KBM-7 (cell line): Measurements from ENCODE around the gene GPC6.

ENCODE experiments used
- DNase-seq: peaks from one replicate; pipeline ENCODE4 v3.0.0-alpha.2; 2015
- in situ Hi-C: fragments of 300-500 bp; cut with MboI; formaldehyde crosslinking; loops from 2 replicates; pipeline ENCODE4 v1.14.3; 2020; ENCODE audit warnings: low sequenced_read_pairs, low pct_unique_long_range_greater_than_20kb, mixed read lengths

Gene GPC6

DNA sequence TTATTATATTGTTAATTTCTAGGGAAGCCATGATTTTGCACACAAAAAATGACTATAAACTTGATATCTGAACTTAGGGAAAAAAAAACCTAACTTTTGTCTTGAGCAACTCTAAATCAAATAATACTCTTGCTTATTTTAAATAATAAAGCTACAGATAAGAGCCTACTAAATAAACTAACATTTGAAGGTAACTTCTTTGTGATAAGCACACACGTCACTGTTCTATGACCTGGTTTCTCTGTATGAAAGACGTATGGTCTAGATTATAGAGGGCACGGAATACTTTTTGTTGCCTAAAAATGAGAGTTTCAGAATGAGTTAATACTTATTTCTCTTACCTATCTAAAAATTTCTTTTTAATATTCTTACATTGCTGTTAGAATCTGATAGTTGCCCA lies 649.6 kb downstream of the GPC6 start:
- in situ Hi-C loops: no loop called here
- no peak for DNase-seq

DNA sequence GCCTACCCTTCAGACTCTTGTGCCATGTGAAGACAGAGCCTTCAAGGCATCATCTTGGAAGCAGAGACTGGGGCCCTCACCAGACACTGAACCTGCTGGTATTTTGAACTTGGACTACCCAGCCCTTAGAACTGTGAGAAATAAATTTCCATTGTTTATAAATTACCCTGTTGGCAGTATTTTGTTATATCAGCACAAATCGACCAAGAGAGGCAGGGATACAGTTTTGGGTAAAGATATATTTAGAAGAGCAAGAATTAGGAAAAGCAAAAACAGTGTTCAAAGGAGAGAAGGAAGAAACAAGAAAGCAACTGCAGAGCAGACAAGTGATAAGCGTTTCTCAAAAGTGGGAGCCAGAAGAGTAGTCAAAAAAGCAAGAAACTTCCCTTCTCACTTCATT lies 652.1 kb downstream of the GPC6 start:
- in situ Hi-C loops: no loop called here
- no peak for DNase-seq

DNA sequence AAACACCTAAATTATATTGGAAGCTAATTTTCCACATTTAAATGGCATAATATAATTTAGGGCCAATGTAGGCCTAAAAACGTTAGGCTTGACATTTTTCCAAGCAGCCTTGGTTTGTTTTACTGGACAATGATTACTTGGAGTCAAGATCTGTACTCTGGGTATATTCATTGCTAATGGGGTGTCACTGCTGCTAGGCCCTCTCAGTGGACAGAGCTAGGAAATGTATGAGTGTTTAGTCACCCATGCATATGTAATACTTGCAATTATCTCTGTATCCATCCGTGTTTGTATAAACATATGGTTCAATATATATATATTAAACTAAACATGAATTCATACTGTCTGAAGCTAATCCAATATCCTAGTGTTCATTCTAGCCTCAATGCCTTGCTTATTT lies 654.8 kb downstream of the GPC6 start:
- DNase-seq: no peak
- in situ Hi-C loops: no loop called here

DNA sequence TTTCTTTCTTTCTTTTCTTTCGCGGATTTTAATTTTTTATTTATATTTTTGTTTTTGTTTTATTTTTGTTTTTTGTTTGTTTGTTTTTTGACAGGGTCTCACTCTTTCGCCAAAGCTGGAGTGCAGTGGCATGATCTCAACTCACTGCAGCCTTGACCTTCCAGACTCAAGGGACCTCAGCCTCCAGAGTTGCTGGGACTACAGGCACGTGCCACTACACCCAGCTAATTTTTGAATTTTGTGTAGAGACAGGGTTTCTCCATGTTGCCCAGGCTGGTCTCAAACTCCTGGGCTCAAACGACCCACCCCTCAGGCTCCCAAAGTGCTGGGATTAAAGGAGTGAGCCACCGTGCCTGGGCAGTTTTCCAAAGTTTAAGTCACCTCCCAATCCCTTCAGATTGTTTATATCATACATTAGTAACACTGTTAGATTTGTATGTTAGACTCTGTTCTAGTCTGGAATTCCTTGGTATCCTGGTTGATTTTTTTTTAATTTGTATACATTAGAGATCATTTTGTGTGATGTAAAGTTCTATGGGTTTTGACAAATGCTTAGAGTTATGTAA lies 655.6 kb downstream of the GPC6 start:
- in situ Hi-C loops: no loop called here
- DNase-seq: no peak

DNA sequence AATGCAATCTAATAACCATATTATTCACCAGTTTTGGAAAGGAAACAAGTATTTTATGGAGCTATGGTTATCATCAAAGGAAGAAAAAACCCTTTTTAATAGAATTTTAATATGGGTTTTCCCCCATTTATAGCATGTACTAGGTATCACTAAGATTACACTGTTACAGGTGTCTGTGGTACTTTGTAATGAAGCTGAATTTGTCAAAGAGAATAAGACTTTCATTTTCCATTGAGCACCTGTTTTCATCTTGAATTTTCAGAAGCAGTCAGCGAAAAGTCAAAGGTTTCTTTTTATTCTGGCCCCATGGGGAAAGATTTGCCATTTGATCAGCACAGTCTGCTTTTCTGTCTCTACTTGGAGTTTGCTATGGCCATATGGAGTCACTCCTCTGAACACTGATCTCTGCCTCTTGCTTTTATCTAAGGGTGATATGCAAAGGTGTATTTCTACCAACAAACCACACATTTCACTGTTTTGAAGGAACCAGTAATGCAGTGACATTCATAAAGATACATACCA lies 662.9 kb downstream of the GPC6 start:
- no peak for DNase-seq
- in situ Hi-C loops: no loop called here

DNA sequence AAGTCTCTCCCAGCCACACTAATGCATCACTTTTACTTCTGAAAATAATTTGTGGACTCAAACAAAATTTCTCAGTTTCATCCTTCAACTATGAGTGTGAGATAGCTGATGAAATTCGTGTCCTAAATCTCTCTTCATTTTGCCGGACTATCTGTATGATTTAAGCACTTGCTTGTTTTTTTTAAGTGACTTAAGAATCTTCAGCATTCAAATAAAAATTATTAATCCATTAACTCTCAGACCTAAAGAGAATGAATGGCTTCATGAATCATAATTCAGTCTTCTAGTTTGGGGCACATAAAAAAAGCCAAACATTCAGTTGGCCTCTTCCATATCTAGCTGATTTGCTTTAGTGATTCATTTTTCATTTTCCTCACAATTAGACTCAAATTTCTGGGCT lies 673.4 kb downstream of the GPC6 start:
- in situ Hi-C loops: no loop called here
- DNase-seq: no peak

DNA sequence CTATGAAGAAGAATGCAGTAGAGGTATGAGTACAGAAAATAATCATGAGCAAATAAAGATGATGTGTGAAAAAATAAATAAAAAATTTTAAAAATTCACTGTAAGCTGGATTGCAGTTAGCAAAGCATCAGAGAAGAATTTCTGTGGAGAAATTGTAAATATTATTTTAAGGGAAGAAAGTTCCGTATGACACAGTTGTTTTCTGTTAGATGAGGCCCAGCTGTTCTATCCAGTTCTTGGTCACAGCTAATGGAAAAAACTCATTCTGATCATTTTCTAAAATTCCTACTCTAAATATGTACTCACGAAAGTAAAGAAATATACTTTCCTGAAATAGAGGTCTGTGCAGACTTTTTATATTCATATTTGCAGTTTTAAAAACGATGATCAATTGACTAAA lies 674.1 kb downstream of the GPC6 start:
- DNase-seq: no peak
- in situ Hi-C loops: no loop called here

DNA sequence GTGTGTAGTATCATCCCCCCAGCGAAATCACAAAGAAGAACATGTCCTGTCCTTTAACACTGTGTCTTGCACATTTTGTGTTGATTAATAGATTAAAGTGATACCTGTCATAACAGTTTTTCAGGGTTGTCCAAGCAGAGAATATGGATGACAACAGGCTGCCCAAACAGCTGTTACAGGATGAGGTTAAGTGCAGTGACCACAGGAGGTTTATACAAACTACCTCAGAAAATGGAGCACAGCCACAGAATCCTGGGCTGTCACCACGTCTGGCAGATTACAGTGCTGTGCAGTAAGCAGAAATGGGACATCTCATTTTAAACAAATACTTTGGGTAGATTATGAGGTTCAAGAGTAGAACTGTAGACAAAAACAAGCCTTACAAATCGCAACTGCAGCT lies 677.3 kb downstream of the GPC6 start:
- no peak for DNase-seq
- in situ Hi-C loops: no loop called here

DNA sequence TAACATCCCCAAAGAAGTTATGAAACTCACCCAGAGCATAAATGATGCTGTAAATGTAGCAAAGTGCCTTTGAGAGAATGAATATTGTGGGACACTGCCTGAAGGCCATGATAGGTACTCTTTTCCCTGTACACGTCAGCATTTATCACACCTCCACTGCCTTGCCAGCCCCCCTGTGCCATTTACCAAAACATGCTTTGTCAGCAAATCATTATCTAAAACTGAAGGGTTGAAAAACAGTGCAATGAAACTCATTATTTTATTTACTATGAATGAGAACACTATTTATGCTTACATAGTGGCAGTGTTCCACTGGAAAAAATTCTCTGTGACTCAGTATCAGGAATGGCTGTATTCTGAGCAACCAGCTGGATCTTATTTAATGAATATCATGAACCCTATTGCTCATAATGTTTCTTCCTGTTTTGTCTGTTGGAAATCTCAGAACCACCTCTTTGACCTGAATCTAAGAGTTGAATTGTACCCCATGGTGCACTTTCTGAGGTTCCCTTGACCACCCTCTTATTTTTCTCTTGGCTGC lies 688.7 kb downstream of the GPC6 start:
- no peak for DNase-seq
- in situ Hi-C loops: no loop called here

DNA sequence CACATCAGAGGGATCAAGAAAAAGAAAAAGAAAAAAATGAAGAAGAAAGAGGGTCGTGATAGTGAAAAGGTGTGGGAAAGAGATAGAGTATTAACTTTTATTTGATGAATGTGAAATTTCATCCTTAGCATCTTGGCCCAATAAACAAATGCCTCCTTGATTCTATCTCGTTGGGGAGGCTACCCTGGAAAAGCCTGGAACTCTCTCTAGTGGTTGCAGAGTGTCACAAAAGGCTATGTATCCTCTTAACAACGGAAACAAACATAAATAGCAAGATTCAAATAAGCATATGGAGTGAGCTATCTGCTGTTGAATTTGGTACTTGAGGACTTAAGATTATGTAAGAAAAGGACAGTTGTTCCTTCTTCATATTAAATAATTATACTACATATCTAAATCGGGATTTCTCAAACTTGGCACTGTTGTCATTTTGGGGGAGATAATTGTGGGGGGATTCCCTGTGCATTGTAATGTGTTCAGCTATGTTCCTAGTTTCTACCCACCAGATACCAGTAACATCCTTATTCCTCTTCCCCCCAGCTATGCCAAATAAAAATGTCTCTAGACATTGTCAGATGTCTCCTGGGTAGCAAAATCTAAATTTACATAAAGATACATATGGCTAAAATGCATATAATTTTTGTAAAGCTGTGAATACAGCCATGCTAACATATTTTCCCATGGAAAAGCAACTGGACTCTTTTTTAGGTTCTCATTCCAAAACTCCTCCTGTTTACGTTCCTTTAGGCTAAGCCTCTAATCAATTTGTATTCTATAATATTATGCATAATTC lies 695.7 kb downstream of the GPC6 start:
- DNase-seq: no peak

DNA sequence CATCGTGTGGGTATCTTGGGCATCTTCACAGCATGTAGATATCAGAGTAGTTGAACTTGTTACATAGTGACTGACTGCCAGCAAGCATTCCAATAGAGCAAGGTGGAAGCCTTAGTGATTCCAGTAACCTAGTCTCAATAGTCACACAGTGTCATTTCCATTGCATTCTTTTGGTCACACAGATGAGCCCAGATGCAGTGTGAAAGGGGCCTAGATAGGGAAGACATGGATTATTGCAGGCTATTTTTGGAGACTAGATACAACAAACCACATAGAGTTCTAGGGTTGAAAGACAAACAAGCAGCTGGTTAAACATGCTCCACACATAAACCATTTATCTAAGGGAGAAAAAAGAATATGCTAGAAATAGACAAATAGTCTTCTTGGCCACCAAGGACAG lies 699.4 kb downstream of the GPC6 start:
- in situ Hi-C loops: no loop called here
- DNase-seq: no peak

More for the DNA sequence above, 695.7 kb downstream of the GPC6 start:
- in situ Hi-C loops: no loop called here

DNA sequence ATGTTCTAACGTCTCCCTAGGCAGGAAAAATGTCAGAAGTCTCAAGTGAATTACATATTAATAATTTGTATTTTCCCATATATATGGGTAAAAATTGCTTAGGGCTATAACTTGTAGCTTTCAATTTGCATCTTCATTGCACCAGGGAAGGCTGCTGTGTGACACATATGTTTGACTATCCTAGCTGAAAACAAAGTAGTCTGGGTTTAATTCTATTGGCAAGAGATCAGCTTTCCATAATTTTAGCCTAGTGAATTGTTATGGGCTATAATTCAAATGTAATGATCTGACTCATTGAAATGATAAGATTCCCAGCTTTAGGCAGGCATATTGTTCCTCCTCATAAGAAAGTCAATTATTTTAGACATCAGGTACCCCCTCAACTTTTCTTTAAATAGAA lies 699.8 kb downstream of the GPC6 start:
- no peak for DNase-seq
- in situ Hi-C loops: no loop called here

DNA sequence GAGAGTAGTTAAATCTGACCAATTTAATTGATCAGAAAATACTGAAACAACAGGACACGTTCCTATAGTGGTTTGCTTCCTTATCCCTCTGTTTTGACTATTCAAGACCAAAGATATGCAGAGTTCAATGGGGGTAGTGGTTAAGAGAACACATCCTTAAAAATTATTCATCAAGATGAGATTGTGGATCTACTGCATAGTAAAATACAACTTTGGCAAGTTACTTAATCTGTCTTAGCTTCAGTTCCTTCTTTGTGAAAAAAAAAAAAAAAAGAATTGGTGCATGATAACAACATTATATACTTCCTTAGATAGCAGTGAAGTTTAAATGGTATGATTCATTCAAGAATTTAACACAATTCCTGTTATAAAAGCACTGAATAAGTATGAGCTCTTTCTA lies 700.8 kb downstream of the GPC6 start:
- in situ Hi-C loops: no loop called here

DNA sequence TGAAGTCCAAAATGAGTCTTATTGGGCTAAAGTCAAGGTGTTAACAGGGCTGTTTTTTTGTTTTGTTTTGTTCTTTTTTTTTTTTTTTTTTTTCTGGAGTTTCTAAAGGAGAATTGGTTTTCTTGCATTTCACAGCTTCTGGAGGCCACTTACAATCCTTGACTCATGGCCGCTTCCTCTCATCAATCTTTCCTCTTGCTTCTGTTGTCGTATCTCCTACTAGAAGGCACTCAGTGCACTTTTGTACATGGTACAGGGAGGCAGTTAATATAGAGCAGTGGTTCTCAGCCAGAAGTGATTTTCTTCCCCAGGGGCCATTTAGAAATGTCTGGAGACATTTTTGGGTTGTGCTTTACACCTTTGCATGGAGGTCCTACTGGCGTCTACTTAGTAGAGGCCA lies 706.3 kb downstream of the GPC6 start:
- no peak for DNase-seq
- in situ Hi-C loops: no loop called here

More for the DNA sequence above, 700.8 kb downstream of the GPC6 start:
- DNase-seq: no peak

DNA sequence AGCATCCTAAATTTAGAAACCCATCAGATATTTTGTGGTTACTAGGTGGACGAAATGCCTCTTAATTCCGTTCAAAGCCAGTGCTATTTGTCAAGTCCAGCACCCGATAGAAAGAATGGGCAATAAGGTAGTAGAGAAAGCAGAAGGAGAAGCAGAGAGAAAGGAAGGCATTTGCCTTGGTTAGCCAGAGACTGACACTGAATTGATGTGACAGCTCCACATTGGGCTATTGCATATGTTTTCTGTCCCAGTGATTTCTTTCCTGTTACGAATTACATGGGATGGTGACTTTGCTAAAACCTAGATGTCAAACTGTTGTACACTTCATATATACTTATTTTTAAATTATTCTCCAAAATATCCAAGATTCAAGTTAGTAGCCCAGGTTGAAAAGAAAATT lies 710.3 kb downstream of the GPC6 start:
- in situ Hi-C loops: no loop called here
- no peak for DNase-seq

DNA sequence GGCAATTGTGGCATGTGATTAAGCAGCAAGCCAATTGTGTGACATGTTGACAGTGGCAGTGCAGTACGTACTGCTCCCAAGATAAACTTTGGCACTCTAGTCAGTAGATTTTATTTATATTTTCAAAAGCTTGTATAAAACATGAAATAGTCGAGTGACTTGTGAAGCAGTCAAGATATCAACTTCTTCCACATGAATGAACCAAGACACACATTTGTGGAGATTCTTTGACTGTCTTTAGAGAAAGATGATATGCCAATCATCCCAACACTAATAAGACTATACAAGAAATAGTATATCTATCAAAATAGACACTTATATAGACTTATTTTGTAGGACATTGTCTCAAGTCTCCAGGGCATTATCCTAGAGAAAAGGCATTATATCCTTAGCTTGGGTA lies 714.8 kb downstream of the GPC6 start:
- in situ Hi-C loops: no loop called here
- no peak for DNase-seq

DNA sequence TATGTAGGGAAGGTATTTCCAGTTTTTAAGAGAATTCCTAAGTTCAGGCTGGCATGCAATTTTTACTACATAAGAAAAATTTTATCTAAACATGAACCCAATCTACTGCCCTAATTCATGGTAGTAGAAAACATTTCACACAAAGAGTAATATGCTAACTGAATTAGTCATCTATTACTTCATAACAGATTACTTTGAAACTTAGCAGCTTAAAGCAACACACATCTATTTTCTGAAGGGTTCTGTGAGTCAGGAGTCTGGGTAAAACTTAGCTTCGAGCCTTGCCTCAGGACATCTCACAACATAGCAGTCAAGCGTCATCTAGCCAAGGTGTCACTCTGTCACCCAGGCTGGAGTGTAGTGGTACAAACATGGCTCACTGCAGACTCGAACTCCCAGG lies 715.4 kb downstream of the GPC6 start:
- in situ Hi-C loops: no loop called here
- no peak for DNase-seq

DNA sequence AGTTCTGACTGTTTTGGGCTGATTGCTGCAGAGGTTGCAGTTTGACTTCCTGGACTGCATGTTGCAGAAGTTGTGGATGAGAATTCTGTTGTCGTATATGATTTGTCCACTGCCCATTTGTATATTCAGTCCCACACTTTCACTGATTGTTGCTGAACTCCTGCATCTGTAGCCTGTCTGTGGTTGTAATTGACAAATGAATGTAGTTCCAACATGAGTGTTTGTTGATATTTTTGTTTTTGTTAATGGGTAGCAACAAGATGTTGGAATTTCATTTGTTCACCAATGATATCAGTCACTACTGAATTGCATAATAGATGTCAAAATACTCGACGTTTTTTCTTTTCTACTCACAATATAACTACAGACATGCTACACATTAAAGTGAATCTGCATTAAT lies 719.0 kb downstream of the GPC6 start:
- peak; percentile 22 for DNase-seq
- in situ Hi-C loops: no loop called here

DNA sequence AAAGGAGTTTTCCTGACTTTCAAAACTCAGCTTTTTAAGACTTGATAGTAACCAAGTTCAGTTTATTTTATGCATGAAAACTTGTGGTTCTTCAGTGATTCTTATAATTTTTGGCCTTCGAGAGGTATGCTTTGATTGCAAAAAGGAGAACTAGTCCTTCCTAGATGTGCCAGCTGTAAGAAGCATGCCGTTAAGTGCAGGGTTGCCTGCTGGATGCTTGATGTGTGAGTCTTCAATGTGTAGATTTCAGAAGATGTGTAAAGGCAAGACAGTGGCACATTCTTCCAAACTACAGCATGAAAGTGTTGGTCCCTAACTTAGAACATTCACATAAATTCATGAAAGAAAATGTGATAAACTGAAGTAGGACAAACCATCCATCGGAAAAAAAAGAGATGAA lies 720.4 kb downstream of the GPC6 start:
- DNase-seq: no peak
- in situ Hi-C loops: no loop called here

DNA sequence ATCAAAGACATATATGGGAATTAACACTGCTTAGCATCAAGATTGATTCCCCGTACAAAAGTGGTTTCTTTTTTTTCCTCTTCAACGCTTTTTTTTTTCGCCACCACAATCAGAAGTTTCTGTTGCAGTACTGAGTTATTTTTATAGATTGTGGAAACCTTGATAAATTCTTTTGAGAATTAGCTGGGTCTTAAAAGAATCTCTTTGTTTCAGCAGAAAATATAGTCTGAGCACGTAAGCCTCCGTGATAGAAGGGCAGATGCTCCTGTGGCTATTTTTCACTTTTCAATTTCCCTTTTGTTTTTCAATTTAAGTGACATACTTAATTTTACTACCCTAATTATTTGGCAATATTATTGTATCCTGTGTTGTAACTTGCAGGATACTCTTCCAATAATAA lies 721.0 kb downstream of the GPC6 start:
- no peak for DNase-seq
- in situ Hi-C loops: no loop called here
